ENCODE data around the gene AMFR.

Gene AMFR

DNA sequence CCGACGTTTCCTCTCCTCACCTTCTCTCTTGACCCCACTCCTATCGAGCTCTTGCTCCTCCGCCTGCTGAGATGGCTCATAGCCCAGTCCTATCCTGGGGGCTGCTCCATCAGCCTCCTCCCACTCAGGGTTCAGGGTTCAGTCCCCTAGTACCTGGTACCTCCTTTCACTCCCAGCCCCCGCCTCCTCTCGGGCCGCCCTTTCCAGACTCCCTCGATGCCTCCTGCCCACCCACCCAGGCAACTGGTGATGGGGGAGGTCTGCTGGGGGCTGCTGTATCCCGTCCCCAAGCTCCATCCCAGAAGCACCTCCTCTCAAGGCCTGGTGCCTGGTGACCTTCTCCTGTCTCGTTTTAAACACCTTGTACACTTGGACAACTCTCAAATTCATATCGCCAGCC, 93.9 kb downstream of the AMFR start:
- no peak for DNase-seq (ENCODE audit: low read depth, low spot score)

DNA sequence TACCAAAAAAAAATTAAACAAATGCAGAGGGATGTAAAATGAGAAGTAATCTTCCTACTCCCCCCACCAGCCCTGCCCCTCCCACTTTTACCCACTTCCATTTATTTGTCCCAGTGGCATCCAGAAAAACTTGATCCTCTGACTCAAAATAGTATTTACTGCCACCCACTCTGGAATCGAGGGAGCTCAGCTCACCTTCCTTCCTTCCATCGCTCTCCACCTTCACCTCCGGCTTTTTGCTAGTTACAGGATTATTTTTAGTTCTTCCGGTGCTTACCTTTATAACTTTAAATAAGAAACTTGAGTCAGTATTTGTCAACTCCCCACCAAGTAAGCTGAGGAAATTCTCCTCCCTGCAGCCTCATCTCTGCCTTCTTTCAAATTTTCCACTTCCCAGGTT, 94.9 kb downstream of the AMFR start:
- DNase-seq (ENCODE audit: low read depth, low spot score), result no peak

DNA sequence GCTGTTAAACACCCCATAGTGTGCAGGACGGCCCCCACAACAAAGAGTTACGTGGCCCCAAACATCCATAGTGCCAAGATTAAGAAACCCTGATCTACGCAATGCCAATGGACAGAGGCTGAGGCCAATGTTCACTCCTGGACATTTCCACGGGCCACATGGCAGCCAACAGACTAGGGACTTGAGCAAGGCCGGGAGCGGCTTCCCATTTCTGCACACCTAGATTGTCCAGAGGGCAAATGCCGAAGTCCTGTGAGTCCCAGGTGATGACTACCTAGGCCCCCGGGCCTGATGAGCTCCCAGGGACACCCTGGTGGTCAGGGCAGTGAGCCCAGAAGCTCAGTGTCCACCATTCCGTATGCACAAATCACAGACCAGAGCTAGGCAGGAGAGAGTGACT, 95.5 kb downstream of the AMFR start:
- no peak for DNase-seq (ENCODE audit: low read depth, low spot score)

DNA sequence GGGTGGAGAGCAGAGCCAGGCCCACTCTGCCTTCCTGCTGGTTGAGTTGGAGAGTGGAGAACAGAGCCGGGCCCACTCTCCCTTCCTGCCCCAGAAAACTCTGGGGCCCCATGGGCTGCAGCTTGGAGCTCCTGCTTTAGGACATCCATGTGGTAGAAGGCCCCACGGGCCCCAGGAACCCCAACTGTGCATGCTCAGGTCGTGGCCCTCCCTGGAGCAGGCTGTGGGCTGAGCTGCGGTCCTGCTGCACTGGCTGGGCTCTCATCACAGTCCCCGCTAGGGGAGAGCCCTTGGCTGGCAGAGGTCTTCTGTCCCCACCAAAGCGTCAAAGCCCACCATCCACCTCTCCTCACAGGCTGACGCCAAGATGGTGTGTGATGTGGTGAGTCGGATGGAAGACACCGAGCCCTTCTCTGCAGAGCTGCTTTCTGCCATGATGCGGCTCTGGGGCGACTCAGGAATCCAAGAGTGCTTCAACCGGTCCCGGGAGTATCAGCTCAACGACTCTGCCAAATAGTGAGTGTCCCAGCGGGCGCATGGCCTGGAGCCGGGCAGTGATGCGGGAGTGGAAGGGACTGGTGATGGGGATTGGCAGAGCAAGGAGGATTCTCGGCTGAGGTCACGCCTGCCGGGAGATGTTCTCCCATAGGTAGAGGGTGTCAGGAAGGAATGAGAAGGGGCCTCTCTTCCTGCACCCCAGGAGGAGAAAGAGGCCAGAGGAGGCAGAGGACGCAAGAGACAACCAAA, 96.9 kb downstream of the AMFR start:
- DNase-seq (ENCODE audit: low read depth, low spot score), result no peak

GRCh38 chr16:56327929-56328258, 97.5 kb downstream of the AMFR start:
- no peak for DNase-seq (ENCODE audit: low read depth, low spot score)

- no peak for DNase-seq (ENCODE audit: low read depth, low spot score)
These were observed 98.0 kb downstream of the AMFR start for GRCh38 chr16:56327071-56327928.

DNA sequence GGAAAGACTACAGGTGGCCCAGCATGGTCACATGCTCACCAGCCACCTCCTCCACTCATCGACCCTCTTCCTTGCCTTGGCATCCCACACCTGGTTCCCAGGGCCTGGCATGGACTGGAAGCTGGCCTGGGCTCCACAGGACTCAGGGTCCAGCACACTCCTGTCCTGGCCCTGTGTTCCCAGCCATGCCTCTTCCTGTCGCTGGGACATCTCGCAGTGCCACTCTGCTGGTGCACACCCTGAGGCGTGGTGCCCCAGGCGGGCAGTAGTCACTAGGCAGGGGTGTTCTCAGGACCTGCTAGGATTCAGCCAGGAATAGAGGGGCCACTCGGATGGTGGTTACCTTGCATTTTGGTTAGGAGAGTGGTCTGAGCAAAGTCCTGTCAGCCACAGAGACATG, 99.4 kb downstream of the AMFR start:
- no peak for DNase-seq (ENCODE audit: low read depth, low spot score)

DNA sequence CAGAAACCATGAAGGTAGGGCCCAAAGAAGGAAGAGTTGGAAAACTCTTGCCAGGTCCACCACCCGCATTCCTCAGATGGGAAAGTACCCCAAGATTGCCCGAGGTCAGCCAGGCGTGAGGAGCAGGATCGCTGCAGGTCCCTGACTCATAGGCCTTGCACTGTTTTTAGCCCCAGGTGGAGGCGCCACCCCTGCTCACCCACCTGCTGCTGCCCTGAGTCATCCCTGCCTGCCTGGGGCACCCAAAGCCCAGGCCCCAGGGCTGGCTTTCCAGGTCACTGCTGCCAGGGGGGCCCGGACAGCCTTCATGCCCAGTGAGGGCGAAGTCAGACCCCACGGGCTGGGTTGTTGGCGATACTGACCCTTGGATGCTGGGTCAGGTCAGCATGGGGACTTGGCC, 100.9 kb downstream of the AMFR start:
- DNase-seq (ENCODE audit: low read depth, low spot score), result no peak

GRCh38 chr16:56321571-56321970, 103.8 kb downstream of the AMFR start:
- DNase-seq (ENCODE audit: low read depth, low spot score), result no peak

DNA sequence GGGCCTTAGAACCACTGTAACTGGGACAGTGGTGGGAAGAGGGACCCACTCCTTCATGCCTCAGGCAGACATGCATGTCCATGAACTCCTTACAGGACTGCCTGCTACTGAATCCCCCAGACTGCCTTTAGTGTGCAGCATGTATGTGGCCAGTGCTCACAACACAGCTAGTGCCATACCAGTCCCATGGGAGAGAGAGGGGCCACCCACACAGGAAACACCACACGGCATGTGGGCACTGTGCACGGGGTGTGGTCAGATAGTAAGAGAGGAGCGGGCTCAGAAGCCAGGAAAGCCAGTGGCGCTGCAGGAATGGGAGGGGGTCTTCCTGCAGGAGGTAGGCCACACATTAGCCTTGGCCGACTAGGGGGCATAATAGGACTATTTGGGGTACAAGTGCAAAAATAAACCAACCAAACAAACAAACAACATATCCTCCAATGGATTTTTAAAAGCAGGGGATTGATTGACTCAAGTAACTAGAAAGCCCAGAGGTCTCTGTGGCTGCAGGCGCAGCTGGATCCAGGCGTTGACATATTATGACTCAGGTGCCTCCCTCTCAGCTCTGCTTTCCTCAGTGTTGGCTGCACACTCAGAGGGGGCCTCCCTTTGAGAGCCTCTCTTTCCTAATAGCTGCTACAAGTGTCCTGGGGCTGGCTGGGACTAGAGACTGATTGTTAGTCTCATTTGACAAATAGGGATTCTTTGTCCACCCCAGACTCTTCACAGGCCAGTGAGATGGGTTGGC, 104.4 kb downstream of the AMFR start:
- no peak for DNase-seq (ENCODE audit: low read depth, low spot score)

DNA sequence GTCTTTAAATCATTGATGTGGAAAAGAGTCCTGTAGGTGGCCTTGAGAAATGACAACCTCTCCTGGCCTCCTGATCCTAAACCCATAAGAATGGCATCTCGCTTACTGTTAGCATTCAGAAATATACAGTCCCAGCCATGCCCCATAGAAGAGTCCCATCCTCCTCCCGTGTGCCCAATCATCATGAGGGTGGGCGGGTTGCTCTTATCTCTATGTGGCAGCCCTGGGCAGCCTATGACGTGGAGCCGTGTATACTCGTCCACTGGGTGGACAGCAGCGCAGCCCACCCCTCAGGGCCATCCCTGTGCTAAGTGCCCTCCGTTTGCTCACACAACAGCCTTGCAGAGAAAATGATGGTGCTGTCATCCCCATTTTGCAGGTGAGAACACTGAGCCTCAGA, 105.3 kb downstream of the AMFR start:
- no peak for DNase-seq (ENCODE audit: low read depth, low spot score)

- DNase-seq (ENCODE audit: low read depth, low spot score), result no peak
These were observed 106.0 kb downstream of the AMFR start for GRCh38 chr16:56319376-56319775.

GRCh38 chr16:56318827-56319140, 106.6 kb downstream of the AMFR start:
- DNase-seq (ENCODE audit: low read depth, low spot score), result no peak

- peak; percentile 55 for DNase-seq (ENCODE audit: low read depth, low spot score)
These were observed 107.1 kb downstream of the AMFR start for GRCh38 chr16:56317998-56318826.

- no peak for DNase-seq (ENCODE audit: low read depth, low spot score)
These were observed 108.8 kb downstream of the AMFR start for GRCh38 chr16:56316545-56316944.

- no peak for DNase-seq (ENCODE audit: low read depth, low spot score)
These were observed 109.4 kb downstream of the AMFR start for GRCh38 chr16:56315955-56316354.

DNA sequence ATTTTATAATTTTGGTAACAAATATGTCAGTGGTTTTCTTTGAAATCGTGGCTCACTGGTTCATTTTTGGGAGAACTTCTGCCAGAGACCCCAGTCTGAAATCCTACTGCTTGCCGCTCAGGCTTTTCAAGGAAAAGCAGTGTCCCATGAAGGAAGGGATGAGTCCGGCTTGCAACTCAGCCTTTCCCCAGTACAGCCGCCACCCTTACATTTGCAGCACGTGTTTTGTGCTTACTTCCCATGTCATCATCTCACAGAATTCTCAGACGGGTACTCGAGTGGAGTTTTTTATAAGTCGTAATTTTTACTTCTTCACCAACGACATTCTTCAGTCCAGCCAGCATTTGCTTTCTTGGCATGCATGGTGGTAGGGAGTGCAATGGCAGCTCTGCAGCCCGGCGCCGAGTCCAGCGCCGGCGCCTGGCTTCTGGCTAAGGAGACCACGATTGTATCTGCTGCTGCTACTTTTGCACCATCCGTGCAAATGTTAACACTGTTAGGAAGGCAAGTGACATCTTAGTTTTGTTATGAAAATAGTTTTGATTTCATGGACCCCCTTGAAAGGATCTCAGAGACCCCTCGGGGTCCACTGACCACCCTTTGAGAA, 111.0 kb downstream of the AMFR start:
- no peak for DNase-seq (ENCODE audit: low read depth, low spot score)

DNA sequence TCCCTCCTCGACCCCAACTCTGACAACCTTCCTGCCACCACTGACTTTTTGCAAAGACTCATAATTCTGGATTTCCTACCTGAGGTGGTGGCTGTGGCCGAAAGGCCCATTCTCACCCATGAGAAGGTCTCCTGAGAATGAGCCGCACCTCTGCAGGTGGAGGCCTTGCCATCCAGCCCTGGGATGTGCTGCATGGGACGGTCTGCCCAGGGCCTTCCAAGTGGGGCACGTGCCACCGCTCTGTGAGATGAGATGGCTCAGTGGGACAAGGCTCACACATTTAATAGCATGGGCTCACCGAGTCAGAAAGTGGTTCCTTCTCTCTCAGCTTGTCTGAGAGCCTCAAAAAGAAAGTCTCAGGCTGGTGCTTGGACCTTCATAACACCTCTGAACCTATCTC, 112.8 kb downstream of the AMFR start:
- no peak for DNase-seq (ENCODE audit: low read depth, low spot score)

DNA sequence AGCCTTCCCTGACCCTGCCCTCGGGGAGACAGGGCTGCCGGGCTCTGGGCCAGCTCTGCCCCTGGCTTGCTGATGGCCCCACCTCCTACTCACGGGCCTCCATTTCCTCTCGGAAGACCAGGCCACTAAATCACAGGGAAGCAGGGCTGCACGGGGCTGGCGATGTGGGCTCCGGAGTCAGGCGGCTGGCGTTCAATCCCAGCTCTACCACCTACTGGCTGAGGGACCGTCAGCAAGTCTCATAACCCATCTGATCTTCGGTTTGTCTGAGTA, 113.4 kb downstream of the AMFR start:
- no peak for DNase-seq (ENCODE audit: low read depth, low spot score)
